Brain microvascular endothelial cell (primary cell): ENCODE measurements around the gene COPS7A.

ENCODE experiments used
- DNase-seq: peaks from one replicate; pipeline ENCODE4 v3.0.0-alpha.2; 2020
- H3K27ac ChIP-seq: fragments of 250-450 bp; sonication (Bioruptor Pico); 2 replicates; pipeline ENCODE4 v1.5.1; 2020; ENCODE audit warnings: mild to moderate bottlenecking, moderate library complexity
- H3K27me3 ChIP-seq: fragments of 250-450 bp; sonication (Bioruptor Pico); replicated peaks from 2 replicates; pipeline ENCODE4 v1.5.1; 2020; ENCODE audit warnings: mild to moderate bottlenecking
- H3K36me3 ChIP-seq: fragments of 250-450 bp; sonication (Bioruptor Pico); replicated peaks from 2 replicates; pipeline ENCODE4 v1.5.1; 2020; ENCODE audit warnings: mild to moderate bottlenecking
- H3K4me3 ChIP-seq: 2 replicates; pipeline ENCODE4 v1.5.1; 2011; ENCODE audit warnings: low read depth, mild to moderate bottlenecking, control low read depth, low read length, moderate library complexity
- CTCF ChIP-seq: IDR thresholded peaks from 2 replicates; pipeline ENCODE4 v1.5.1; 2011; ENCODE audit warnings: low read depth, mild to moderate bottlenecking, moderate library complexity, low read length, control low read depth, inconsistent platforms; ENCODE audit errors: missing control alignments
- in situ Hi-C: cut with HindIII; loops from 2 replicates; pipeline ENCODE4 v1.10.0; 2017; ENCODE audit warnings: low sequenced_read_pairs, low pct_ligation_motif_present

Gene COPS7A

GRCh38 chr12:6777386-6777785 lies 53.5 kb downstream of the COPS7A start:
- no peak overlapping the region for H3K27ac ChIP-seq
- H3K4me3 ChIP-seq, result no peak overlapping the region
- DNase-seq, result no peak
- H3K27me3 ChIP-seq, result no peaks in the 10 kb centered on the region
- H3K36me3 ChIP-seq, result no peaks in the 10 kb centered on the region
- in situ Hi-C loops, result no loop called here
- TF ChIP-seq CTCF, result no peak

- no peak overlapping the region for H3K27ac ChIP-seq
- no peaks in the 10 kb centered on the region for H3K36me3 ChIP-seq
- no peaks in the 10 kb centered on the region for H3K27me3 ChIP-seq
- no peak for TF ChIP-seq CTCF
- peak overlapping the region; percentile 5 for H3K4me3 ChIP-seq
- in situ Hi-C loops, result no loop called here
- no peak for DNase-seq
Measured at GRCh38 chr12:6778217-6778573, 54.3 kb downstream of the COPS7A start.

GRCh38 chr12:6778574-6779550 lies 55.0 kb downstream of the COPS7A start:
- no peak overlapping the region for H3K27ac ChIP-seq
- H3K27me3 ChIP-seq, result no peaks in the 10 kb centered on the region
- in situ Hi-C loops, result no loop called here
- H3K4me3 ChIP-seq, result peak overlapping the region; percentile 50
- no peaks in the 10 kb centered on the region for H3K36me3 ChIP-seq
- peak; percentile 87 for DNase-seq
- TF ChIP-seq CTCF, result peak; percentile 97

- Histone ChIP-seq H3K27me3 (no peaks in the 10 kb centered on the region), H3K4me3 (no peak overlapping the region), H3K36me3 (no peaks in the 10 kb centered on the region), H3K27ac (no peak overlapping the region)
- in situ Hi-C loops, result no loop called here
- no peak for DNase-seq
- TF ChIP-seq CTCF, result no peak
Measured at GRCh38 chr12:6779708-6780432, 56.0 kb downstream of the COPS7A start.

- H3K27ac ChIP-seq, result no peak overlapping the region
- no peak for DNase-seq
- no peaks in the 10 kb centered on the region for H3K27me3 ChIP-seq
- no peak for TF ChIP-seq CTCF
- H3K4me3 ChIP-seq, result no peak overlapping the region
- in situ Hi-C loops, result no loop called here
- no peaks in the 10 kb centered on the region for H3K36me3 ChIP-seq
Measured at GRCh38 chr12:6780573-6780972, 56.7 kb downstream of the COPS7A start.
